OCI-LY3 (cell line): ENCODE data around the gene GATM.

Experiments
- H2AFZ ChIP-seq: fragments of 200-600, 300-600 bp; shearing (Covaris generic); 2 replicates; pipeline ENCODE4 v1.6.0; 2014; ENCODE audit warnings: antibody characterized with exemption, low read depth, low read length
- H3K27ac ChIP-seq: fragments of 200-600, 300-600 bp; sonication (generic); 2 replicates; pipeline ENCODE4 v1.5.1; 2014; ENCODE audit warnings: mild to moderate bottlenecking, low read length, moderate library complexity, mixed read lengths
- H3K27me3 ChIP-seq: fragments of 200-600, 300-600 bp; sonication (generic); 2 replicates; pipeline ENCODE4 v1.6.1; 2014; ENCODE audit warnings: low read depth, low read length, mixed read lengths
- H3K36me3 ChIP-seq: fragments of 200-600, 300-600 bp; sonication (generic); replicated peaks from 2 replicates; pipeline ENCODE3; 2014; ENCODE audit warnings: low read depth, low read length, mixed read lengths
- H3K4me1 ChIP-seq: fragments of 300-600, 200-600 bp; sonication (generic); 2 replicates; pipeline ENCODE4 v1.6.1; 2014; ENCODE audit warnings: low read length, mixed read lengths
- H3K4me2 ChIP-seq: fragments of 200-600, 300-600 bp; sonication (generic); 2 replicates; pipeline ENCODE4 v1.6.1; 2014; ENCODE audit warnings: low read length, mixed read lengths
- H3K4me3 ChIP-seq: fragments of 300-600, 200-600 bp; sonication (generic); 2 replicates; pipeline ENCODE4 v1.5.1; 2014; ENCODE audit warnings: antibody characterized with exemption, mild to moderate bottlenecking, low read length, moderate library complexity
- H3K79me2 ChIP-seq: fragments of 300-600, 200-600 bp; shearing (Covaris generic); 2 replicates; pipeline ENCODE4 v1.6.1; 2014; ENCODE audit warnings: mild to moderate bottlenecking, low read length, mixed read lengths
- H3K9ac ChIP-seq: fragments of 300-600, 200-600 bp; shearing (Covaris generic); 2 replicates; pipeline ENCODE4 v1.6.0; 2014; ENCODE audit warnings: mild to moderate bottlenecking, low read length, moderate library complexity
- H3K9me3 ChIP-seq: fragments of 200-600, 300-600 bp; shearing (Covaris generic); 2 replicates; pipeline ENCODE4 v1.6.1; 2014; ENCODE audit warnings: low read length, mixed read lengths; ENCODE audit not compliant: insufficient read depth
- H4K20me1 ChIP-seq: fragments of 200-600, 300-600 bp; sonication (generic); 2 replicates; pipeline ENCODE4 v1.6.1; 2016; ENCODE audit warnings: low read length, mixed read lengths; ENCODE audit not compliant: insufficient read depth
- EZH2phosphoT487 ChIP-seq: fragments of 200-600 bp; shearing (Covaris generic); IDR thresholded peaks from 2 replicates; pipeline ENCODE4 v1.6.1; 2018; ENCODE audit warnings: antibody characterized with exemption, mixed run types, low read depth
- TF ChIP-seq, protein P1 (sequence below): fragments of 200-600, 300-600 bp; sonication (generic); IDR thresholded peaks from 2 replicates; pipeline ENCODE4 v1.5.1; 2014; ENCODE audit warnings: antibody characterized with exemption, low read length, low read depth

GATM gene

DNA sequence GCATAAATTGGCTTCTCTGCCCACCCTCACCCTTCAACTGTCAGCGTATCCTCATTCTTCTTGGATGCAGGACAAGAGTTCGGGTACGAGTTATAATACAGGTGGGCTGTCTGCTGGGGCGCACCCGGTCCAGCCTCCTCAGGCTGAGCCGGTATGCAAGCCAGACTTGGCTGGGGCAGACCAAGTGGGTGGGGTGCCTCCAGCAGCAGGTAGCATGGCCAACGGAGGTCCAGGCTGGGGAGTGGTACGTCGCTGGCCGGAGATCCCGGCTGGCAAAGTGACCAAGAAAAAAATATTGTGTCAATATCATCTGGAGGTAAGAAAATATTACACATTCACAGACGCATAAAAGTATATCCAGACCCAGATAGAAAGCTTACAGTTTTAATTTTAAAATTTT is 45.6 kb downstream of the GATM start:
- H3K36me3 ChIP-seq = no peaks in the 10 kb centered on the region
- TF ChIP-seq EZH2phosphoT487 = no peak
- TF ChIP-seq, protein P1, sequence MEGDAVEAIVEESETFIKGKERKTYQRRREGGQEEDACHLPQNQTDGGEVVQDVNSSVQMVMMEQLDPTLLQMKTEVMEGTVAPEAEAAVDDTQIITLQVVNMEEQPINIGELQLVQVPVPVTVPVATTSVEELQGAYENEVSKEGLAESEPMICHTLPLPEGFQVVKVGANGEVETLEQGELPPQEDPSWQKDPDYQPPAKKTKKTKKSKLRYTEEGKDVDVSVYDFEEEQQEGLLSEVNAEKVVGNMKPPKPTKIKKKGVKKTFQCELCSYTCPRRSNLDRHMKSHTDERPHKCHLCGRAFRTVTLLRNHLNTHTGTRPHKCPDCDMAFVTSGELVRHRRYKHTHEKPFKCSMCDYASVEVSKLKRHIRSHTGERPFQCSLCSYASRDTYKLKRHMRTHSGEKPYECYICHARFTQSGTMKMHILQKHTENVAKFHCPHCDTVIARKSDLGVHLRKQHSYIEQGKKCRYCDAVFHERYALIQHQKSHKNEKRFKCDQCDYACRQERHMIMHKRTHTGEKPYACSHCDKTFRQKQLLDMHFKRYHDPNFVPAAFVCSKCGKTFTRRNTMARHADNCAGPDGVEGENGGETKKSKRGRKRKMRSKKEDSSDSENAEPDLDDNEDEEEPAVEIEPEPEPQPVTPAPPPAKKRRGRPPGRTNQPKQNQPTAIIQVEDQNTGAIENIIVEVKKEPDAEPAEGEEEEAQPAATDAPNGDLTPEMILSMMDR = no peak
- no peaks in the 10 kb centered on the region for H3K27me3 ChIP-seq
- H3K4me2 ChIP-seq = no peak overlapping the region
- H2AFZ ChIP-seq = no peak overlapping the region
- no peak overlapping the region for H3K4me3 ChIP-seq
- H3K9me3 ChIP-seq = no peaks in the 10 kb centered on the region
- no peaks in the 10 kb centered on the region for H3K79me2 ChIP-seq
- H3K9ac ChIP-seq = no peak overlapping the region
- no peaks in the 10 kb centered on the region for H4K20me1 ChIP-seq
- H3K27ac ChIP-seq = no peak overlapping the region
- peaks cover 8% of the 10 kb centered on the region for H3K4me1 ChIP-seq

- H3K4me1 ChIP-seq = peaks cover 8% of the 10 kb centered on the region
- no peaks in the 10 kb centered on the region for H4K20me1 ChIP-seq
- no peaks in the 10 kb centered on the region for H3K9me3 ChIP-seq
- H3K9ac ChIP-seq = no peak overlapping the region
- no peaks in the 10 kb centered on the region for H3K27me3 ChIP-seq
- no peaks in the 10 kb centered on the region for H3K79me2 ChIP-seq
- H3K4me2 ChIP-seq = no peak overlapping the region
- H3K27ac ChIP-seq = no peak overlapping the region
- H3K36me3 ChIP-seq = no peaks in the 10 kb centered on the region
- no peak overlapping the region for H2AFZ ChIP-seq
- TF ChIP-seq, protein P1 = no peak
- TF ChIP-seq EZH2phosphoT487 = no peak
- no peak overlapping the region for H3K4me3 ChIP-seq
These were observed 46.4 kb downstream of the GATM start for GRCh38 chr15:45331972-45332371.

DNA sequence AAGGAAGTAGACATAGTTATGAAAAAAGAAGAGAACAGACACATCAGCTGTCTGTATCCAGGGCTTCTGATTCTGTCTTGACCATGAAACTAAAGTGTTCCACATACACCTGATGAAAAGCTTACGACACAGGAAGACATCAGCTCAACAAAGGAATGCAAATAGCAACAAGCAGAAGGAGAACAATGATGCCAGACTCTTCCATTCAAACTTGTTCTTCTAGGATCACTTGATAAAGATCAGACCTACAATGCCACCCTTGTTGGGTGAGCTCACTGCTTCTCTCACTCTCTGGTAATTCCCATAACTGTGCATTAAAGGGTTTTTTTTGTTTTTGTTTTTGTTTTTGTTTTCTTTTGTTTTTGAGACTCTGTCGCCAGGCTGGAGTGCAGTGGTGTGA is 49.7 kb downstream of the GATM start:
- Histone ChIP-seq H3K4me3 (no peak overlapping the region), H3K4me2 (no peak overlapping the region), H3K27me3 (no peaks in the 10 kb centered on the region), H3K27ac (no peak overlapping the region), H3K36me3 (no peaks in the 10 kb centered on the region), H3K9ac (no peak overlapping the region), H4K20me1 (no peaks in the 10 kb centered on the region), H3K4me1 (peaks cover 4% of the 10 kb centered on the region; the same call in 1 of the 2 replicates), H3K79me2 (no peaks in the 10 kb centered on the region), H2AFZ (no peak overlapping the region), H3K9me3 (no peaks in the 10 kb centered on the region)
- no peak for TF ChIP-seq EZH2phosphoT487
- TF ChIP-seq, protein P1 = no peak

DNA sequence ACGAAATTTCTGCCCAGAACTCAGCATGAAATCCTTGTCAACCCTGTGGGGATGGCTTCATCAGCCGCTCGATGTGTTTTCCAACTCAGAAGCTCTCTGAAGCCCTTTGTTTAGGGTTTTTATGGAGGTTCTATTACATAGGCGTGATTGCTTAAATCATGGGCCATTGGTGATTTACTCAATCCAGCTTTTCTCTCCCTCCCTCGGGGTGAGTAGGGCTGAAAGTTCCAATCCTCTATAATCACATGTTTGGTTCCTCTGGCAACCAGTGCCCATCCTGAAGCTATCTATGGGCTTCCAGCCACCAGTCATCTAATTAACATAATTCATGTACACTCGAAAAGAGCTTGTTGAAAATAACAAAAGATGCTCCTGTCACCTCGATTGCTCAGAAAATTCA is 51.6 kb downstream of the GATM start:
- Histone ChIP-seq H3K4me3 (no peak overlapping the region), H2AFZ (no peak overlapping the region)
- no peak for TF ChIP-seq EZH2phosphoT487
- TF ChIP-seq, protein P1 = no peak

More for the DNA sequence above, 51.6 kb downstream of the GATM start:
- H3K36me3 ChIP-seq = no peaks in the 10 kb centered on the region
- H3K27ac ChIP-seq = no peak overlapping the region
- no peak overlapping the region for H3K9ac ChIP-seq
- no peaks in the 10 kb centered on the region for H3K79me2 ChIP-seq
- H3K27me3 ChIP-seq = no peaks in the 10 kb centered on the region
- H3K9me3 ChIP-seq = no peaks in the 10 kb centered on the region
- no peak overlapping the region for H3K4me2 ChIP-seq
- H4K20me1 ChIP-seq = no peaks in the 10 kb centered on the region
- H3K4me1 ChIP-seq = peaks cover 4% of the 10 kb centered on the region; the same call in 1 of the 2 replicates
